Measurements from ENCODE around the gene SLC7A5. TPM values are rescaled to one million over a fixed set of nuclear protein-coding genes. Genes with fewer than 3 reads are reported as not detected.
A peak's percentile ranks its signal among the peaks of the same experiment; 100 is the strongest.

Gene SLC7A5
- total and polyA plus RNA-seq, 2 of the 13 experiments (the other 11 are each of a cell fraction or from before 2014, with no cell fraction given), result 79.6 to 155 TPM

- TF ChIP-seq LRRFIP1 (CRISPR knock-in tag; conservative IDR thresholded peaks at IDR 0.05) (no peak), BHLHE40 (IDR thresholded peaks at IDR 0.05; ENCODE audit: low read length) (no peak), ZNF276 (CRISPR knock-in tag; IDR thresholded peaks at IDR 0.05; ENCODE audit: low read depth) (no peak), ZNF362 (CRISPR knock-in tag; IDR thresholded peaks at IDR 0.05; ENCODE audit: borderline replicate concordance) (peak; percentile 45), SALL2 (CRISPR knock-in tag; IDR thresholded peaks at IDR 0.05) (no peak), ZNF749 (CRISPR knock-in tag; IDR thresholded peaks at IDR 0.05; ENCODE audit: borderline replicate concordance) (no peak), TRIM24 (CRISPR knock-in tag; IDR thresholded peaks at IDR 0.05) (no peak), ZFP41 (CRISPR knock-in tag; IDR thresholded peaks at IDR 0.05; ENCODE audit: borderline replicate concordance) (no peak), ZNF460 (CRISPR knock-in tag; IDR thresholded peaks at IDR 0.05; ENCODE audit: borderline replicate concordance) (no peak), NFKB2 (CRISPR knock-in tag; IDR thresholded peaks at IDR 0.05; ENCODE audit: borderline replicate concordance) (peak; percentile 54; the same call in 1 of the 2 replicates), JARID2 (CRISPR knock-in tag; IDR thresholded peaks at IDR 0.05; ENCODE audit: insufficient replicate concordance) (no peak), ZXDC (CRISPR knock-in tag; IDR thresholded peaks at IDR 0.05) (no peak), CEBPZ (IDR thresholded peaks at IDR 0.05; ENCODE audit: low read length) (no peak), NR2F2 (IDR thresholded peaks at IDR 0.05; ENCODE audit: borderline replicate concordance, low read depth) (no peak), ATRX (CRISPR knock-in tag; IDR thresholded peaks at IDR 0.05; ENCODE audit: borderline replicate concordance) (no peak), KLF13 (CRISPR knock-in tag; IDR thresholded peaks at IDR 0.05) (no peak)
Observed at GRCh38 chr16:87854053-87854906, 15.0 kb downstream of the SLC7A5 start (continued).
